HUES48 (cell line): ENCODE data around the gene LGALS7.
"Not testable (repeated sequence)": the region's sequence is repeated elsewhere in the genome, so short reads cannot be mapped to it uniquely, and the experiment has no call there.

ENCODE experiments used
- H3K27ac ChIP-seq: one replicate; pipeline ENCODE4 v1.7.0; 2013; ENCODE audit warnings: low read depth, low read length, inconsistent platforms
- H3K27me3 ChIP-seq: 2 replicates; pipeline ENCODE4 v1.6.1; 2013; ENCODE audit warnings: mild to moderate bottlenecking, low read length; ENCODE audit not compliant: control insufficient read depth, insufficient read depth
- H3K36me3 ChIP-seq: 2 replicates; pipeline ENCODE4 v1.6.1; 2013; ENCODE audit warnings: low read length; ENCODE audit not compliant: control insufficient read depth, insufficient read depth
- H3K4me1 ChIP-seq: 2 replicates; pipeline ENCODE4 v1.6.1; 2013; ENCODE audit warnings: mild to moderate bottlenecking, low read length; ENCODE audit not compliant: control insufficient read depth, insufficient read depth
- H3K4me3 ChIP-seq: 2 replicates; pipeline ENCODE4 v1.5.1; 2013; ENCODE audit warnings: mild to moderate bottlenecking, low read depth, low read length
- H3K9ac ChIP-seq: 2 replicates; pipeline ENCODE4 v1.6.1; 2013; ENCODE audit warnings: mild to moderate bottlenecking, low read depth, low read length, moderate library complexity
- H3K9me3 ChIP-seq: 2 replicates; pipeline ENCODE4 v1.6.1; 2013; ENCODE audit warnings: low read length; ENCODE audit not compliant: control insufficient read depth, insufficient read depth

LGALS7 gene

DNA sequence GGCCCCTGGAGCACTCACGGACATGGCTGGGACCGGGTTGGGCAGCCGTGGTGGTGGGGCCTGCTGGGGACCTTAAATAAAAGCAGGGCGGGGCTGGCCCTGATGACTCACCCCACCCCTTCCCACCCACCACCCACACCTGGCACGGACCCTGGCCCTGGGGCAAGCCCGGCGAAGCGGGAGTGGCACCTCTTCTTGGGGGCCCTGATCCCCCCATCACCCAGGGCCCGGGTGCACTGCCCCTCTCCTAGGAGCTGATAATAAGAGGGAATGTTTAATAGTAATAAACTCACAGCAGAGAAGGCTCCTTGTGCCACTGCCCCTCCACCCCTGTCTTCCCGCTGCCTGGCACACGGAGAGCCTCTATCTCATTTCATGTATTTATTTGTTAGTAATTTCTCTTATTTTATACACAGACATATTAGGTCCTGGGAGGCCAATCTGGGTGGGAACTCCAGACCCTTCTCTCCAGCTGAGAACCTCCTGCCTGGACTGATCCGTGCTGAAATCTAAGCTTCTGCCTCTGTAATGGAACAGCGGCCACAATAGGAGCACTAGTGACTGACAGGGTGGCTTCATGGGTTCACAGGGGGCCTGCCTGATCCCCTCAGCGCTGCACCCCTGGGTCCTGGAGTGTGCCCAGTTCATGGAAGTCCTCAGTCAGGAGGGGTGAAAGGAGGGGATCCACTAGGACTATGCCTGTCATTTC, at the start of gene LGALS7:
LGALS7 (minus strand) TSS at position 49 of the 709 bp plus-strand sequence; CDS start at position 24, 25 bp downstream.
- H3K4me1 ChIP-seq, result no peaks in the 10 kb centered on the region
- no peak within 1 kb of the TSS for H3K4me3 ChIP-seq
- no peak within 1 kb of the TSS for H3K27ac ChIP-seq
- no peaks in the 10 kb centered on the region for H3K9me3 ChIP-seq
- H3K9ac ChIP-seq, result no peak within 1 kb of the TSS
- H3K36me3 ChIP-seq, result no peaks in the 10 kb centered on the region
- H3K27me3 ChIP-seq, result no peaks in the 10 kb centered on the region

DNA sequence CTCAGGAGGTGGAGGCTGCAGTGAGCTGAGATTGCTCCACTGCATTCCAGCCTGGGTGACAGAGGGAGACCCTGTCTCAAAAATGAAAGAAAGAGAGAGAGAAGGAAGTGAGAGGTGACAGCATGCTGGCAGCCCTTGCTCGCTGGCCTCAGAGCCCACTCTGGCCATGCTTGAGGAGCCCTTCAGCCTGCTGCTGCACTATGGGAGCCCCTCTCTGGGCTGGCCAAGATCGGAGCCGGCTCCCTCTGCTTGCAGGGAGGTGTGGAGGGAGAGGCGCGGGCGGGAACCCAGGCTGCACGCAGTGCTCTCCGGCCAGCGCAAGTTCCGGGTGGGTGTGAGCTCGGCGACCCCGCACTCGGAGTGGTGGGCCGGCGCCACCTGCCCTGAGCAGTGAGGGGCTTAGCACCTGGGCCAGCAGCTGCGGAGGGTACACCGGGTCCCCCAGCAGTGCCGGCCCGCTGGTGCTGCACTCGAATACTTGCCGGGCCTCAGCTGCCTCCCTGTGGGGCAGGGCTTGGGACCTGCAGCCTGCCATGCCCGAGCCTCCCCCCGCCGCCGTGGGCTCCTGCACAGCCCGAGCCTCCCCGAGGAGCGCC, 48.0 kb upstream of the LGALS7 start:
- Histone ChIP-seq H3K4me1 (peaks cover 20% of the 10 kb centered on the region; the same call in 1 of the 2 replicates), H3K36me3 (peaks cover 35% of the 10 kb centered on the region)
- H3K9ac ChIP-seq, H3K27me3 ChIP-seq, H3K4me3 ChIP-seq, H3K9me3 ChIP-seq, H3K27ac ChIP-seq: not testable (repeated sequence)

DNA sequence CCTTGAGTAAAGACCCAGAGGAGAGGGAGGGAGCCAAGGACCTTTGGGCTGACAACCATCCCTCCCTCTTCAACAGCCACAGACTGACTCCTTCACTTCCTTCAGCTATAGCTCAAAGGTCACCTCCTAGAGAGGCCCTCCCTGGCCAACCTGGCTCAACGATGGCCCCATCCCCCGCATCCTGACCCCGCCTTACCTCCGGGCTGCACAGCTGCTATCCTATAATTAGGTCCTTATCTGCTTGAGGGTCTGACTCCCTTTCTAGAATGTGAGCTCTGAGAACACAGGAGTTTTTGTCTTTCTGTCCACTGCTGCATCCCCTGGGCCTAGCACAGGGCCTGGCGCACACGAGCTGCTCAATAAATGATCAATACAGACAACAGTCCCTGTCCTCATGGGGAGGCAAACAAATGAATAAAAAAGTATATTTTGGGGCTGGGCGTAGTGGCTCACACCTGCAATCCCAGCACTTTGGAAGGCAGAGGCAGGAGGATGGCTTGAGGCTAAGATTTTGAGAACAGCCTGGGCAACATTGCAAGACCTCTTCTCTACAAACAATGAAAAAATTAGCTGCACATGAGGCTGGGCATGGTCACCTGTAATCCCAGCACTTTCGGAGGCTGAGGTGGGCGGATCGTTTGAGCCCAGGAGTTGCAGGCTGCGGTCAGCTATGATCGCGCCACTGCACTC, 46.1 kb upstream of the LGALS7 start:
- Histone ChIP-seq H3K4me3 (no peak overlapping the region), H3K4me1 (peaks cover 8% of the 10 kb centered on the region; the same call in 1 of the 2 replicates), H3K9ac (no peak overlapping the region), H3K36me3 (peaks cover 46% of the 10 kb centered on the region), H3K27ac (no peak overlapping the region), H3K9me3 (no peaks in the 10 kb centered on the region; the same call in 1 of the 2 replicates), H3K27me3 (no peaks in the 10 kb centered on the region)

DNA sequence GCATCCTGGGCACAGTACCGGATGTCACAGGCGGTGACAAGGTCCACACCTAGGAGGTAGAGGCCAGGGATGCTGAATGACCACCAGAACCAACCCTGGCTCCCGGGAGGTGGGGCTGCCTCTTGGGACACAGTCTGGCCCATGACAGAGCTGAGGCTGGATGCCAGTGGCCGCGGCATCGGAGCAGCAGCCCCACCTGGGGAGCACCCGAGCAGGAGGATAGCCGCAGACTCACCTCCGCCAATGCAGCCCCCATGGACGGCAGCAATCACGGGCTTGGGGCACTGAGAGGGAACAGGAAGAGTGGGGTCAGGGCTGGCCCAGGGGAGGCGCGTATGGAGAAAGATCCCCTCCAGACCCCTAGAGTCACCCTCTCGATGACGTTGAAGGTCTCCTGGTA, 43.8 kb upstream of the LGALS7 start:
- no peak overlapping the region for H3K9ac ChIP-seq
- peaks cover 43% of the 10 kb centered on the region for H3K36me3 ChIP-seq
- H3K27me3 ChIP-seq, result no peaks in the 10 kb centered on the region
- no peaks in the 10 kb centered on the region; the same call in 1 of the 2 replicates for H3K9me3 ChIP-seq
- H3K4me1 ChIP-seq, result no peaks in the 10 kb centered on the region
- H3K27ac ChIP-seq, result no peak overlapping the region
- no peak overlapping the region for H3K4me3 ChIP-seq

DNA sequence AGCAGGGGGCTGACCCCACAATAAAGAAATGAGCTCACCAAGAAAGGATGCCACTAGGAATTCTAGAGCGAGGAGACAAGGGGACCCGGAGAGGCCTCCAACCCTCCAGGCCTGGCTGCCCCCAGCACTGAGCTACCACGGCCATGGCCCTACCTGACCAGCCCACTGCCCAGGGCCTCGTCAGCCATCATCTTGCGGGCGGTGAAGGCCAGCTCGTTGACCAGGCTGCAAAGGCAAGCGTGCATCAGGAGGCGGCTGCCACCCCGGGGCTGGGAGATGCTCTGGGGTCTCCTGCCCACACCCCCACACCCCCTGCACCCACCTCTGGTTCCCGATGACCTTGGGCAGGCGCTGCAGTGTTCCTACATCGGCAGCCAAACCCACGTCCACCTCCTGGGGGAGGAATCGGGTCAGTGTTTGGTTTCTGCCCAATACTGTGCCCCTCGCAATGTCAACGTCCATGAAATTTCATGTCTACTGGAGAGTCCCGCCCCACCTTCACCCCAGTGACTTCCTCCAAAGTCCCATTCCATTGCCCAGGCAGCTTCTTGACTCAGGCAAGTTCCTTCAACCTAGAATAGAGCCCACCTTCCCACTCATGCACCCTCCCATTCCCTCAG, 42.9 kb upstream of the LGALS7 start:
- H3K27me3 ChIP-seq, result no peaks in the 10 kb centered on the region
- no peaks in the 10 kb centered on the region for H3K4me1 ChIP-seq
- no peaks in the 10 kb centered on the region; the same call in 1 of the 2 replicates for H3K9me3 ChIP-seq
- H3K4me3 ChIP-seq, result no peak overlapping the region
- no peak overlapping the region for H3K27ac ChIP-seq
- H3K36me3 ChIP-seq, result peaks cover 43% of the 10 kb centered on the region
- no peak overlapping the region for H3K9ac ChIP-seq

DNA sequence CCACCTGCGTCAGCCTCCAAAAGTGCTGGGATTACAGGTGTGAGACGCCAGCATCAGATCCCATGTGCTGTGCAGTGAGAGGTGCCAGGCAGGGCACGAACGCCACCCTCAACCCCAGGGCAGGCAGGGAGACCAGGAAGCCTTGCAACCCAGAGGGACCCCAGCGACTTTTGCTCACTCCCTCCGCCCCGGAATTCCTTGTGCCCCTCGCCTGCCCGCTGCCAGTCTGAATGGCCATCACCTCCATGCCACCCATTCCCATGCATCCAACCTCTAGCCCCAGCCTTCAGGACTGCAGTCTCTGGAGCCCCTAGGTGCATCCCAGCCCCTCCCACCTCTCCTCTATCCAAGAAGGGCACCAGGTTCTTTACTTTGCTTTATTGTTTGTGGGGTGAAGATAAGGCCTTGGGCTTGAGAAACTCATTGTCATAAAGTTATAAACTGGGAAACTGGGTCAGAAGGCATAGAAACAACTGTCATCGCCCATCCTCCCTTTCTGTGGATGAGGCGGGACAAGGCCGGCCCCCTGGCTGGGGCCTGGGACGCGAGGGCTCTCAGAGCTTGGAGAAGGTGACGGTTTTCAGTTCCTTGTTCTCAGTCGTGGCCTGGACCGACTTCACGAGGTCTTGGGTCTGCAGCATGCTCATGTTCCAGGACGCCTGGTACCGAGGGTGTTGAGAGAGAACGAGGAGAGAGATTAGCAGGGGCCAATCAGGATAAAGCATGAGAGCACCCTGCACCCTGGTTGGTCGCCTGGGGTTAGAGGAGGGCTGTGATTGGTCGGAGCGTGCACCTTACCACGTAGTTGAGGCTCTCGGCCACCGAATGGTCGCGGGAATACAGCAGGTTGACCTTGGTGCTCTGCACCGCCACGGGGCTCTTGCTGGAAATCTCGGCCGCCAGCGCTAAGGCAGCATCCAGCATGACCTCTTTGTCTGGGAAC, 42.0 kb upstream of the LGALS7 start:
- Histone ChIP-seq H3K4me3 (no peak overlapping the region), H3K36me3 (peaks cover 39% of the 10 kb centered on the region), H3K9me3 (no peaks in the 10 kb centered on the region; the same call in 1 of the 2 replicates), H3K27me3 (no peaks in the 10 kb centered on the region), H3K9ac (no peak overlapping the region), H3K4me1 (no peaks in the 10 kb centered on the region), H3K27ac (no peak overlapping the region)

DNA sequence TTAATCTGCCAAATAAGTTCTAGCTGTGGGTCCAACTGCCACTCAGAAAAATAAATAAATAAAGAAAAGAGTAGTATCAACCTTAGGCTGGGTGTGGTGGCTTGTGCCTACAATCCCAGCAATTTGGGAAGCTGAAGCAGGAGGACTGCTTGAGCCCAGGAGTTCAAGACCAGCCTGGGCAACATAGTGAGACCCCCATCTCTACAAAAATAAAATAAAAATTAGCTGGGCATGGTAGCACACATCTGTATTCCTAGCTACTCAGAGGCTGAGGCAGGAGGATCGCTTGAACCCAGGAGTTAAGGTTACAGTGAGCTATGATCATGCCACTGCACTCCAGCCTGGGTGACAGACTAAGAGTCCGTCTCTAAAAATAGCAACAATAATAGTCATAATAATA, 40.6 kb upstream of the LGALS7 start:
- H3K9ac ChIP-seq, H3K4me1 ChIP-seq, H3K9me3 ChIP-seq, H3K27ac ChIP-seq, H3K27me3 ChIP-seq, H3K4me3 ChIP-seq: not testable (repeated sequence)
- H3K36me3 ChIP-seq, result peaks cover 34% of the 10 kb centered on the region

DNA sequence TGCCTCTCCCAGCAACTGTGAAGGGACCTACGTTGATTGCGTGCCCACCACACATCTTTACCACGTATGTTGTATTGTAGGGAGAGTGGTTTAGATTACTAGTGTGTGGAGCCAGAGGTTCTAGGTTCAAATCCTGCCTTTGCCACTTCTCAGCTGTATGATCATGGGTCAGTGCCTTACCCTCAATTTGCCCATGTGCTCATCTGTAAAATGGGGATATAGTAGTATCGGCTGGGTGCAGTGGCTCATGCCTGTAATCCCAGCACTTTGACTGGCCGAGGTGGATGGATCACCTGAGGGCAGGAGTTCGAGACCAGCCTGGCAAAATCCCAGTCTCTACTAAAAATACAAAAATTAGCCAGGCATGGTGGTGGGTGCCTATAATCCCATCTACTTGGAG, 40.0 kb upstream of the LGALS7 start:
- Histone ChIP-seq H3K4me1 (no peaks in the 10 kb centered on the region), H3K4me3 (no peak overlapping the region), H3K9ac (no peak overlapping the region)

DNA sequence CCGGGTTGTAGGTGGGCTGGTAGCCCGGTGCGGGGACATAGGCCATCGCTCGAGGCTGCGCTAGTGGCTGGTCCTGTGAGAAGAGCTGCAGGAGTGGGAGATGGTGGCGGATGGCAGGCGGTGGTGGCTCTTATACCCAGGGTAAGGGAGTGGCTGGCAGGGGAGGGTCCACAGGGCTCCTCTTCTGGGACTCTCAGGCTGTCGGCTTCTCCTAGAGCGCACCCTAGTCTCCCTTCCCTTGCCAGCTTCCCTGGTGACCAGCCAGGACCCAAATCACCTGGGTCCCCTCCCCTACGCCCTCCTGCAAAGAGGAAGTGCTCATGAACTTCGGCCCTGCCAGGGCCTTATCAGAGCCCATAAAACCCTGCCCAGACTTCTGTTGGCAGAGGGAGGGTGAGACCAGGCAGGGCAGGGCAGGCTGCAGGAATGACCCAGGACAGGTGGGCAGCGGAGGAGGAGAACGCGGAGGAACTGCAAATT, 39.6 kb upstream of the LGALS7 start, which contains the start of gene LGALS4:
LGALS4 (minus strand) TSS at position 105 of the 480 bp plus-strand sequence; CDS start at position 46, 59 bp downstream.
- no peaks in the 10 kb centered on the region for H3K9me3 ChIP-seq
- H3K36me3 ChIP-seq, result peaks cover 30% of the 10 kb centered on the region
- no peak within 1 kb of the TSS for H3K4me3 ChIP-seq
- no peaks in the 10 kb centered on the region for H3K4me1 ChIP-seq
- no peak within 1 kb of the TSS for H3K9ac ChIP-seq
- no peak within 1 kb of the TSS for H3K27ac ChIP-seq
- no peaks in the 10 kb centered on the region for H3K27me3 ChIP-seq

More for the DNA sequence above, 40.0 kb upstream of the LGALS7 start:
- H3K36me3 ChIP-seq, result peaks cover 34% of the 10 kb centered on the region
- H3K9me3 ChIP-seq, result no peaks in the 10 kb centered on the region
- H3K27me3 ChIP-seq, result no peaks in the 10 kb centered on the region
- H3K27ac ChIP-seq, result no peak overlapping the region
